Measurements from ENCODE around the gene NFX1. TPM values are rescaled to one million over a fixed set of nuclear protein-coding genes. Genes with fewer than 3 reads are reported as not detected.

The NFX1 gene
- total and polyA plus RNA-seq, 9 of the 15 experiments (the other 6 are each of a cell fraction or from before 2014, with no cell fraction given), result 8.8 to 38.9 (median 26.8) TPM

- CTCF ChIA-PET (ENCODE audit: low intra/inter-chr PET ratio), result no interaction called here
- Histone ChIP-seq H3K9me3 (replicated peaks; ENCODE audit: control insufficient read depth, insufficient read depth, low read depth, low read length) (no peaks in the 10 kb centered on the region), H3K9me1 (ENCODE audit: control insufficient read depth, insufficient read depth, low read length) (no peaks in the 10 kb centered on the region), H3K9ac (ENCODE audit: insufficient read depth in 1 of 2, low read depth in 2 of 2, low read length in 2 of 2) (no peak overlapping the region), H3K79me2 (ENCODE audit: control insufficient read depth, insufficient read depth, low read length) (no peaks in the 10 kb centered on the region), H3K4me1 (replicated peaks in 1 of 2; ENCODE audit: control insufficient read depth in 2 of 2, insufficient read depth in 2 of 2, low read length in 2 of 2) (peaks cover 0 to 4% of the 10 kb centered on the region in 2 experiments; a peak in 2 of 5 replicates), H4K20me1 (replicated peaks; ENCODE audit: control insufficient read depth, insufficient read depth, low read length) (no peaks in the 10 kb centered on the region), H3K4me3 (no peak overlapping the region), H2AFZ (ENCODE audit: low read depth, low read length) (no peak overlapping the region), H3K4me2 (ENCODE audit: insufficient read depth, low read length) (no peak overlapping the region), H3K27me3 (ENCODE audit: control insufficient read depth in 2 of 2, insufficient read depth in 2 of 2, low read length in 2 of 2) (no peaks in the 10 kb centered on the region), H3K27ac (ENCODE audit: extremely low read depth, low read depth, low read length) (no peak overlapping the region), H3K36me3 (ENCODE audit: control insufficient read depth, insufficient read depth, low read length) (peaks cover 73% of the 10 kb centered on the region)
- 66% methylated on average over 3 of the region's 3 CpGs for WGBS (ENCODE audit: insufficient coverage, low coverage, missing lambda C conversion rate)
- DNase-seq (ENCODE audit: extremely low read depth in 1 of 4, low spot score in 3 of 4), result no peak
- no peak for ATAC-seq
- no TSS peak for BruUV-seq (replicated peaks)
- no peak for FAIRE-seq
- intact Hi-C loops (cut with micrococcal nuclease) (no loop called here), in situ Hi-C loops (cut with MboI) (no loop called here)
- POLR2A ChIA-PET, result interaction anchor here (0.8 to 1.5 kb wide), 4 partner anchors 10 to 20 kb away, joined by 3 to 7 read pairs (median 4); partner anchors contain the start of gene NFX1
- TF ChIP-seq ZNF263 (CRISPR knock-in tag; IDR thresholded peaks at IDR 0.05; ENCODE audit: borderline replicate concordance) (no peak), ZNF699 (CRISPR knock-in tag; IDR thresholded peaks at IDR 0.05; ENCODE audit: insufficient replicate concordance) (no peak), ZNF174 (CRISPR knock-in tag; IDR thresholded peaks at IDR 0.05) (no peak), ARID4B (CRISPR knock-in tag; IDR thresholded peaks at IDR 0.05) (no peak), MTA2 (IDR thresholded peaks at IDR 0.05; ENCODE audit: low read depth) (no peak), HNRNPL (IDR thresholded peaks at IDR 0.05; ENCODE audit: low read depth, low read length) (no peak), ZNF444 (CRISPR knock-in tag; IDR thresholded peaks at IDR 0.05) (no peak), RAD21 (CRISPR knock-in tag; conservative IDR thresholded peaks at IDR 0.05 in 1 of 2, IDR thresholded peaks at IDR 0.05 in 1 of 2) (no peak), RAD51 (IDR thresholded peaks at IDR 0.05; ENCODE audit: borderline replicate concordance, low read depth) (no peak), PRPF4 (IDR thresholded peaks at IDR 0.05; ENCODE audit: insufficient read depth, low read depth, low read length, poor library complexity, severe bottlenecking) (no peak), TBP (optimal IDR thresholded peaks at IDR 0.05; ENCODE audit: low read depth, low read length) (no peak), NR2C2 (CRISPR knock-in tag; IDR thresholded peaks at IDR 0.05) (no peak), NR2C2 (tag; IDR thresholded peaks at IDR 0.05) (no peak), PYGO2 (tag; IDR thresholded peaks at IDR 0.05) (no peak), TFAP4 (CRISPR knock-in tag; IDR thresholded peaks at IDR 0.05; ENCODE audit: borderline replicate concordance) (no peak), ZNF778 (CRISPR knock-in tag; IDR thresholded peaks at IDR 0.05) (no peak)
Observed at GRCh38 chr9:33273266-33273971, 16.9 kb upstream of the NFX1 start.

Measured in K562 (cell line).